Gastrocnemius medialis (tissue), 4 donors: ENCODE measurements around the gene HIBCH.

Experiments used
- POLR2A ChIP-seq, 2 donors: fragments of 450-650 bp; IDR thresholded peaks; one replicate each; pipeline ENCODE4 v1.6.1; 2017; ENCODE audit warnings: antibody characterized with exemption in 2 of 2, mild to moderate bottlenecking in 2 of 2, moderate library complexity in 2 of 2
- TF ChIP-seq, protein P1 (sequence below), 5 experiments: fragments of 450-650 bp in 3 of 5; fragments of 200-600 bp in 2 of 5; sonication (generic) in 2 of 5; IDR thresholded peaks in 4 of 5; conservative IDR thresholded peaks in 1 of 5; 1 replicate in 4 of 5; 2 replicates in 1 of 5; pipeline ENCODE4 v1.5.1; 2016 to 2019; ENCODE audit warnings: antibody characterized with exemption in 5 of 5, mild to moderate bottlenecking in 3 of 5, moderate library complexity in 3 of 5

DNA sequence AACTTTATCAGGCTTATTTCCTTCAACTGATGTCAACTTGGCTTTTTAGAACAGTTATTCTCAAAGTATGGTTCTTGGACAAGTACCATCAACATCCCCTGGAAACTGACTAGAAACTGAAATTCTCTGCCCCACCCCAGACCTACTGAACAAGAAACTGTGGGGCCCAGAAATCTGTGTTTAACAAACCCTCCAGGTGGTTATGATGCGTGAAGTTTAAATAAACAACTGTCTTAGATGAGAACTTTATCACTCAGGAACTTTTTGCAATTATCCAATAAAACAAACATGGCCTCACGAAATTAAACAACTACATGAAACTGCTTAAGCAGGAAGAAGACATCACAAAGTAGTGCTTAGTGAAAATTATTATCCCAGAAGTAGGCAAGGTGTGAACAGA, 4.4 kb downstream of the HIBCH start:
- TF ChIP-seq, protein P1, sequence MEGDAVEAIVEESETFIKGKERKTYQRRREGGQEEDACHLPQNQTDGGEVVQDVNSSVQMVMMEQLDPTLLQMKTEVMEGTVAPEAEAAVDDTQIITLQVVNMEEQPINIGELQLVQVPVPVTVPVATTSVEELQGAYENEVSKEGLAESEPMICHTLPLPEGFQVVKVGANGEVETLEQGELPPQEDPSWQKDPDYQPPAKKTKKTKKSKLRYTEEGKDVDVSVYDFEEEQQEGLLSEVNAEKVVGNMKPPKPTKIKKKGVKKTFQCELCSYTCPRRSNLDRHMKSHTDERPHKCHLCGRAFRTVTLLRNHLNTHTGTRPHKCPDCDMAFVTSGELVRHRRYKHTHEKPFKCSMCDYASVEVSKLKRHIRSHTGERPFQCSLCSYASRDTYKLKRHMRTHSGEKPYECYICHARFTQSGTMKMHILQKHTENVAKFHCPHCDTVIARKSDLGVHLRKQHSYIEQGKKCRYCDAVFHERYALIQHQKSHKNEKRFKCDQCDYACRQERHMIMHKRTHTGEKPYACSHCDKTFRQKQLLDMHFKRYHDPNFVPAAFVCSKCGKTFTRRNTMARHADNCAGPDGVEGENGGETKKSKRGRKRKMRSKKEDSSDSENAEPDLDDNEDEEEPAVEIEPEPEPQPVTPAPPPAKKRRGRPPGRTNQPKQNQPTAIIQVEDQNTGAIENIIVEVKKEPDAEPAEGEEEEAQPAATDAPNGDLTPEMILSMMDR (IDR thresholded peaks at IDR 0.05 in 4 of 5, conservative IDR thresholded peaks at IDR 0.05 in 1 of 5), result no peak
- TF ChIP-seq POLR2A (IDR thresholded peaks at IDR 0.05), result no peak
